AG08396 (cell line): ENCODE results near the gene PRKAG2.
A peak's percentile ranks its signal among the peaks of the same experiment; 100 is the strongest.
"Not testable (repeated sequence)": the region's sequence is repeated elsewhere in the genome, so short reads cannot be mapped to it uniquely, and the experiment has no call there.

Source experiments
- DNase-seq: peaks from one replicate; pipeline ENCODE4 v3.0.0; 2012; ENCODE audit warnings: low spot score, mixed read lengths

Gene PRKAG2

GRCh38 chr7:151549083-151549482 is 327.8 kb downstream of the PRKAG2 start:
- no peak for DNase-seq

GRCh38 chr7:151544183-151544582 is 332.7 kb downstream of the PRKAG2 start:
- DNase-seq: no peak

DNA sequence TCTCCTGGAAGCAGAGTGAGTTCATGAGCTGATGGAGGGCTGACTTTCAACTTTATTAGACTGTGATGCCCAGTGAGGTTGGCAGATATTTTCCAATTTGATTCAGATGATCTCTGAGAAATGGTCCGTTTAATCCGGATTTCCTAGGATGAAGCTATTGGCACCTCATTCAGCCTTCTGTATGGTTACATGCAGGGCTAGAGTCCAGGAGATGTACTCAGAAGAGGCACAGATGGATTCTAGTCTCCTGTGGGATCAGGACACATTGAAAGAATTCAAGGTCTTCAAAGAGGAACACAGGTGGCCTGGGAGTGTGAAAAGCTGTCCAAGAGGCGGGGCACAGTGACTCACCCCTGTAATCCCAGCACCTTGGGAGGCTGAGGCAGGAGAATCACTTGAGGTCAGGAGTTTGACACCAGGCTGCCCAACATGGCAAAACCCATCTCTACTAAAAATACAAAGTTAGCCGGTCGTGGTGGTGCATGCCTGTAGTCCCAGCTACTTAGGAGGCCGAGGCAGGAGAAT is 334.2 kb downstream of the PRKAG2 start:
- DNase-seq: no peak

GRCh38 chr7:151541709-151542499 is 335.0 kb downstream of the PRKAG2 start:
- no peak for DNase-seq

- DNase-seq: no peak
Observed at GRCh38 chr7:151540146-151540545, 336.8 kb downstream of the PRKAG2 start.

DNA sequence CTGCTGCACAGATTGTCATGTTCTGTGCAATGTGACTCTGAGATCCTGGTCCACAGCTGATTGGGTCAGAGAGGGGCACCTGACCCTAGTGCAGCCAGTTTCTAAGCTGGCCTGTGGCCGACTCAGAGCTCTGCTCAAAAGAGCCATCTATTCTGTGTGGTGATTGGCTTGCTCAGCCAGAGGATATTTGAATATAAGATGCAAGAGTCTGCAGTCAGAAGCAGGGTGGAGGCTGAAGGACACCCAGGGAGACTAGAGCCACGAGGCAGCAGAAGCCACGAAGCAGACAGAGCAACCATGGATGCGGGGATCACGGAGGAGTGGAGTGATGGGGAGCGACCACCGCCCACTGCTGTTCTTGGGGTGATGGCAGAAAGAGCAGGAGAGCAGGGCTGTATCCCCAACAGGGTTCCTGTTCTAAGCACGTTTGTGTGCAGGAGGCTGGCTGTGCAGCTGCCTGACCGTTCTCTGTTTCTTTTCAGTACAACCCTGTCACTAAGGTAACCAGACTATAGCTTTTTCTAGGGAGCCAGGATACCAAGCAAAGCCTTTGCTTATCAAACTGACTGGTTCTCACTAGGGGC is 337.7 kb downstream of the PRKAG2 start:
- DNase-seq: peak; percentile 22

DNA sequence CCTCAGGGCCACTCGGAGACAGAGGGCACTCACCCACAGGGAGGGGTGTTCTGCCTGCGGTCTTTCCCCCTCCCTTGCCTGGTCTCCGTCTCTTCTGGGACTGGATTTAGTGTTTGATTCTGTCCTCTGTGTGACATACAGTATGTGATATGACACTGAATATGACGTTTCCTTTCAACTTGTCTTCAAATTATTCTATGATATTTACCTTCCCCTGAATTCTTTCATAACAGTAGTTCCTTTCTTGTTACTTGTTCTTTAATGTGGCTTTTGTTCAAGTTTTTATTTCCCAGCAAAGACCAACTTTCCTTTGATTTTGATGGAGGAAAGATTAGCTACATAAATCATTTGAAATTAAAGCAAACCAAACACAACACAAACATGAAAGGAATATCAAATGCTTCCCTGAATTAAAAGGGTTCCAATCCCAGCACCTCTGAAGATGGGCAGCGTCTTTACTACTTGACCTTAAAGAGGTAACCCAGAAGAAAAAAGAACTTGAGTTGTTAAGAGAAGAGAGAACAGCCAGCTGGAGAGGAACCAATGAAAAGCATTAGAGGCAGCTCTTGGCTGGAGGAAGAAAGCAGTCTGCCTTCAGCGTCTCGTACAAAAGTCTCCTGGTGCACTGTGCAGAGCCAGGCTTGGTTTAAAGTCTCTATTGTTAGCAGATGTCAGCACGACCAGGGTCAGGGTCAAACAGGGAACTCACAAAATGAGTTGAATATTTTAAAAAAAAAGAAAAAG is 338.9 kb downstream of the PRKAG2 start:
- no peak for DNase-seq

DNA sequence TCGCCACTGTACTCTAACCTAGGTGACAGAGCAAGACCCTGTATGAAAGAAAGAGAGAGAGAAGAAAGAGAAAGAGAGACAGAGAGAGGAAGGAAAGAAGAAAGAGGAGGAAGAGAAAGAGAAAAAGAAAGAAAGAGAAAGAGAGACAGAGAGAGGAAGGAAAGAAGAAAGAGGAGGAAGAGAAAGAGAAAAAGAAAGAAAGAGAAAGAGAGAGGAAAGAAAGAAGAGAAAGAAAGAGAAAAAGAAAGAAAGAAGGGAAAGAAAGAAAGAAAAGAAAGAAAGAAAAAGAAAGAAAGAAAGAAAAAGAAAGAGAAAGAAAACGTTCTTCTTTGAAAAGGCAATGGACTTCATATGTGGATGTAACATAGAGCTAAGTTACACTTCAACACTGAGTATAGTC is 340.7 kb downstream of the PRKAG2 start:
- not testable (repeated sequence) for DNase-seq

DNA sequence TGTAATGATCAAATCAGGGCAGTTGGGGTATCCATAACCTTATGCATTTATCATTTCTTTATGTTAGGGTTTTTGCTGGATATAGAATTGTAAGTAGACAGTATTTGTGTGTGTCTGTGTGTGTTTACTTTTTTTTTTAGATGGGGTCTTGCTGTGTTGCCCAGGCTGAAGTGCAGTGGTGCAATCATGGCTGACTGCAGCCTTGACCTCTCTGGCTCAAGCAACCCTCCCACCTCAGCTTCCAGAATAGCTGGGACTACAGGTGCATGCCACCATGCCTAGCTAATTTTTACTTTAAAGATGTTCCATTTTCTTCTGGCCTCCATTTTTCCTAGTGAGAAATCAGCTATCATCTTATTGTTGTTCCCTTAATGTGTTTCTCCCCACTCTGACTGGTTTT is 347.1 kb downstream of the PRKAG2 start:
- no peak for DNase-seq

DNA sequence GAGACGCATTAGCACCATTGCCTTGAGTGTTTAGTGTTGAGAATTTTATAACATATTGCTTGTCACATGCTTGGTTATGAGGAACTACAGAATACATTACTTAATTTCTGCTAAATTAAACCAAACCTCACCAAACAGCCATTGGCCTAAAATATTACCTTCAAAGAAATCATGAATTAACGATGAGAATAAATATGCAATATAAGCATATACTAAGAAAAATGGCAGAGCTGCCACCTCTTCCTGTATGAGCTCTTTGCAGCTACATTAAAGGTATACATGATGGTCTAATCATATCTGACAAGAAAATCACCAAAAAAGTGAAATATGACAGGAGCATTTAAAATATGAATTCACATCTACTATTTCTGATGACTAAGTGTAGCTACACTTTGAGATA is 352.1 kb downstream of the PRKAG2 start:
- DNase-seq: no peak

DNA sequence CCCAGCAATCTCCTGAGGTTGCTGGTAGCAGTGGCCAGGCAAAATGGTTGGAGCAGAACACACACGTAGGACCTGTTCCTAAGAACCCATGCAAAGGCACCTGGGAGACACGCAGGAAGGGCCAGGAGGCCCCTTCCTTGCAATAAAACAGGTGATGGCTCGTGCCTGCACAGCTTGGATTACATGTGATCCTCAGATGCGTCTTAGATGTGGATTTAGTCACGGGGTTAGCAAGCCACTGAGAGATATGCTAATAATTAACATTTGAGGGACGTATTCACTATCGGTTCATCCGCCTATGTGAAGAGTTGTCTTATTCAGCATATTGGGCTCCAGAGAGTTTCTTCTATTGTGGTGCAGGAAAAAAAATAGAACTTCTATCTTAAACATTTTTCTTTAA is 352.6 kb downstream of the PRKAG2 start:
- no peak for DNase-seq

- DNase-seq: no peak
Observed at GRCh38 chr7:151520419-151521261, 356.3 kb downstream of the PRKAG2 start.

DNA sequence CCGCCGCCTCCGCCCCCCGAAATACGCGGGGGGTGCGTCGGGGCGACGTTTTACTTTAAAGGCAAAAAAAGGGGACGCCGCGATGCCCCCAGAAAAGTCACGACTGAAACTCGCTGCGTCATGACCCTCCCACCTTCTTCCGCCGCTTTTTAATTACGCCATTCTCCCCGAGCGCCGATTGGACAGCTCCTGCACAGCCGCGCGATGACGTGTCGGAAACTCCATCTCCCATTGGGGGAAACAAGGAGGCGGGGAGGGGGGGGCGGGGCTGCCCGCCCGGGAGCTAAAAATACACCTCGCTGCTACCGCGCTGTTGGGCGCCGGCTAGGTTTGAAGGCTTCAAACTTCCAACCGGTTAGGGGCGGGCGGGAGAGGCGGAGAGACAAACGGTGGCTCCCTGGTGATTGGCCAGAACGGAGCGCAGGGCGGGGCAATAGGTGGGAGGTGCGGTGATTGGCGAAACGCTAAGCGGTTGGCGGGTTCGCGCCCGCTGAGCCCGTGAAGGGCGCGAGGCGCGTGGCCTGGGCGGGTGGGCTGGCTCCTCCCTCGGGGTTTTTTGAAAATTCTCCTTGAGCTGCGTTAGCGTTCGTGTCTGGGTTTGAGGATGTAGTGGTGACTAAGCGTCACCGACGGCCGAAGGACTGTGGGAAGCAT is 357.0 kb downstream of the PRKAG2 start, which contains the start of gene RHEB:
Gene RHEB, minus strand, starts transcription at position 131 of the 654 bp plus-strand sequence. CDS start 384 bp downstream, outside the sequence.
- peak; percentile 96 for DNase-seq

DNA sequence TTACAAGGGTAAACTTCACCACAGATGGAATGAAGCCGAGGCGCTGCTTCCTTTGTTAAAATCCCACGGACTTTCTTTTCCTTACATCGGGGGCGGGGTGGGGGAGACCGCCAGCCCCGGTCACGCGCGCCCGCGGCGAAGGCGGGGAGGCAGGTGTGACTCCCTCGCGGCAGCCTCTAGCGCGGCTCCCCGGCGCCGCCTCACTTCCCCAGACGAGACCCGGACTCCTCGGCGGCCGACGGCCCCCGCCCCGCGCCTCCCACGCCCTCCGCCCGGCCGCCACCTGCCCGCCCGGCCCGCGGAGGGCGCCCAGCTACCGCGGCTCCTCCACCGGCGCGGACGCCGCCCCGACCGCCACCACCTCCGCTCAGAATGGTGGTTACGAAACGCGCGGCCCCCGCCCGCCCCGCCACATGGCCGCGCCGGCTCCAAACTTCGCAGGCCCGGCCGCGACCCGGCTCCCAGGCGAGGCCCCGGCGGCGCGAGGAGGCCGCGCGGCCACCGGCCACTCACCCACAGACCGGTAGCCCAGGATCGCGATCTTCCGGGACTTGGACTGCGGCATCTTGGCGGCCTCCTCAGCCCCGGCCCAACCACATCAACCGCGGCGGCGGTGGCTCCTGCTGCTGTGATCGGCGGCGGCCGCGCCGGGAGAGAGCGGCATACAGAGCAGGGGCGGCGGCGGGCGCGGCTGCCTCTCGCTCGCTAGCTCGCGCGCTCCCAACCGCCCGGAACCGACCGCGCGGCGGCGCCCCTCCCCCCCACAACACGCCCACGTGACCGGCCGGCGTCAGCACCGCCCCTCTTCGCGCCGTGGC is 357.8 kb downstream of the PRKAG2 start:
- DNase-seq: peak; percentile 36

DNA sequence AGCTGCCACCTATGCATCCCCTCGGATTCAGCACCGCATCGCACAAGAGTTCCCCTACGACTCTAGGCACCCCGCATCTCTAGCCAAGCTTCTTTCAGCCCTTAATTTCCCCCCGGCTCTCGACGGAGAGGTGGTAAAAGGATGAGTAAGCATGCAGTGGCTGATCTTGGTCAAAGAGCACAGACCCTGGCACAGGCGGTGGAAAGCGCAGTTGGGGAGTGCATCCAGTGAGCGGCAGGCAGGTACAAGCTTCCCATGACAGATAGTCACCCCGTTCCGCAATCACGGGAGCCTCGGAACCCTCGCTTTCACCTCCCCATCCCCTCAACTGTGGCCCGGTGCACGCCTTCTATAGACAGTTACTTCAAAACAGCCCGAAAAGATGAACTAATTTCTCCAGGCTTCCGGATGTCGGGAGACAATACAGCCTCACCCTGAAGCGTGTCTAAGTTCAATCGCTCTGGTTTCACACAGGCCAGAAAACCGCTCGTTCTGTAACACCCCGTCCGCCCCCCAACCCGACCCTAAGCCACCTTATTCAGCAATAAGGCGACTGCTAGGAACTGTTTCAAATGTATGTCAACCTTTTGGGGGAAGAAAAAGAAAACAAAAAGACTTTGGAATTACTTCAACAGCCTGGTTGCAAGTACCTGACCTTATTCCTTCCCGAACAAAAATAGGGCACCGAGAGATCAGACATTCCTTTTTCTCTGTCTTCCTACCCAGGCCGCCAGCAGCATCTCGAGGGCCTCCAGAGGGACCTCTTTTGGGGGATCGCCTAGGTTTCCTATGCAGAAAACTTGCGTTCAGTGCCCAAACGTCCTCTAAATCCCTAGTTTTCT is 358.6 kb downstream of the PRKAG2 start:
- DNase-seq: peak; percentile 30

GRCh38 chr7:151517601-151518104 is 359.3 kb downstream of the PRKAG2 start:
- DNase-seq: no peak

- no peak for DNase-seq
Observed at GRCh38 chr7:151515276-151515565, 361.7 kb downstream of the PRKAG2 start.

GRCh38 chr7:151514461-151515275 is 362.2 kb downstream of the PRKAG2 start:
- no peak for DNase-seq

GRCh38 chr7:151513133-151513532 is 363.8 kb downstream of the PRKAG2 start:
- DNase-seq: no peak
